ENCODE measurements around the gene MED13L.

Gene MED13L

GRCh38 chr12:116309343-116309742 lies 31.9 kb upstream of the MED13L start:
- TF ChIP-seq ZNF565 (CRISPR knock-in tag; conservative IDR thresholded peaks at IDR 0.05; ENCODE audit: low read depth) (no peak), ZNF70 (CRISPR knock-in tag; IDR thresholded peaks at IDR 0.05) (no peak), CSRNP3 (CRISPR knock-in tag; IDR thresholded peaks at IDR 0.05) (no peak), ISL1 (CRISPR knock-in tag; IDR thresholded peaks at IDR 0.05) (no peak), GLIS3 (CRISPR knock-in tag; IDR thresholded peaks at IDR 0.05) (no peak), CSDC2 (CRISPR knock-in tag; IDR thresholded peaks at IDR 0.05) (no peak), POU6F1 (CRISPR knock-in tag; IDR thresholded peaks at IDR 0.05; ENCODE audit: borderline replicate concordance, low read depth) (no peak), ZNF8 (CRISPR knock-in tag; IDR thresholded peaks at IDR 0.05) (no peak), TOX (CRISPR knock-in tag; IDR thresholded peaks at IDR 0.05; ENCODE audit: borderline replicate concordance) (no peak)
- ATAC-seq, result no peak

GRCh38 chr12:116308647-116309046 lies 31.2 kb upstream of the MED13L start:
- no peak for ATAC-seq

GRCh38 chr12:116306968-116307367 lies 29.5 kb upstream of the MED13L start:
- no peak for ATAC-seq
- TF ChIP-seq ARNTL (CRISPR knock-in tag; IDR thresholded peaks at IDR 0.05; ENCODE audit: borderline replicate concordance, low read depth), result no peak
- no peak for TF ChIP-seq BACH2 (CRISPR knock-in tag; IDR thresholded peaks at IDR 0.05; ENCODE audit: borderline replicate concordance)
- no peak for TF ChIP-seq CSRNP3 (CRISPR knock-in tag; IDR thresholded peaks at IDR 0.05)
- TF ChIP-seq ZNF70 (CRISPR knock-in tag; IDR thresholded peaks at IDR 0.05), result no peak
- TF ChIP-seq CREB5 (CRISPR knock-in tag; IDR thresholded peaks at IDR 0.05; ENCODE audit: low read depth), result no peak
- no peak for TF ChIP-seq PPARA (CRISPR knock-in tag; IDR thresholded peaks at IDR 0.05; ENCODE audit: borderline replicate concordance)
- TF ChIP-seq TSHZ2 (CRISPR knock-in tag; IDR thresholded peaks at IDR 0.05), result no peak
- no peak for TF ChIP-seq ZFP30 (CRISPR knock-in tag; IDR thresholded peaks at IDR 0.05)
- TF ChIP-seq TCF4 (CRISPR knock-in tag; IDR thresholded peaks at IDR 0.05; ENCODE audit: borderline replicate concordance), result no peak
- no peak for TF ChIP-seq ZC3H10 (CRISPR knock-in tag; IDR thresholded peaks at IDR 0.05)
- TF ChIP-seq POU6F1 (CRISPR knock-in tag; IDR thresholded peaks at IDR 0.05; ENCODE audit: borderline replicate concordance, low read depth), result no peak
- no peak for TF ChIP-seq TOX (CRISPR knock-in tag; IDR thresholded peaks at IDR 0.05; ENCODE audit: borderline replicate concordance)

More at GRCh38 chr12:116308647-116309046, 31.2 kb upstream of the MED13L start:
- no peak for TF ChIP-seq PATZ1 (CRISPR knock-in tag; IDR thresholded peaks at IDR 0.05; ENCODE audit: borderline replicate concordance)
